B cell (primary cell): ENCODE measurements around the gene OR5L2.

ENCODE experiments used
- CTCF ChIP-seq: fragments of 200-600 bp; IDR thresholded peaks from one replicate; pipeline ENCODE4 v1.8.0; 2022; ENCODE audit warnings: antibody characterized with exemption, mild to moderate bottlenecking
- EZH2 ChIP-seq: IDR thresholded peaks from 2 replicates; pipeline ENCODE4 v1.6.1; 2012; ENCODE audit warnings: borderline replicate concordance, low read depth, mild to moderate bottlenecking, moderate library complexity, low read length; ENCODE audit not compliant: insufficient read depth, poor library complexity, severe bottlenecking

- TF ChIP-seq EZH2 (no peak), CTCF (no peak)
Measured at GRCh38 chr11:55849037-55849436, 22.0 kb downstream of the OR5L2 start.
